ENCODE data around the gene CLIP3. TPM values are rescaled to one million over a fixed set of nuclear protein-coding genes. Genes with fewer than 3 reads are reported as not detected.
A peak's percentile ranks its signal among the peaks of the same experiment; 100 is the strongest.

CLIP3 gene
- total and polyA plus RNA-seq, 4 donors = 0.59 to 1.5 (median 0.80) TPM

DNA sequence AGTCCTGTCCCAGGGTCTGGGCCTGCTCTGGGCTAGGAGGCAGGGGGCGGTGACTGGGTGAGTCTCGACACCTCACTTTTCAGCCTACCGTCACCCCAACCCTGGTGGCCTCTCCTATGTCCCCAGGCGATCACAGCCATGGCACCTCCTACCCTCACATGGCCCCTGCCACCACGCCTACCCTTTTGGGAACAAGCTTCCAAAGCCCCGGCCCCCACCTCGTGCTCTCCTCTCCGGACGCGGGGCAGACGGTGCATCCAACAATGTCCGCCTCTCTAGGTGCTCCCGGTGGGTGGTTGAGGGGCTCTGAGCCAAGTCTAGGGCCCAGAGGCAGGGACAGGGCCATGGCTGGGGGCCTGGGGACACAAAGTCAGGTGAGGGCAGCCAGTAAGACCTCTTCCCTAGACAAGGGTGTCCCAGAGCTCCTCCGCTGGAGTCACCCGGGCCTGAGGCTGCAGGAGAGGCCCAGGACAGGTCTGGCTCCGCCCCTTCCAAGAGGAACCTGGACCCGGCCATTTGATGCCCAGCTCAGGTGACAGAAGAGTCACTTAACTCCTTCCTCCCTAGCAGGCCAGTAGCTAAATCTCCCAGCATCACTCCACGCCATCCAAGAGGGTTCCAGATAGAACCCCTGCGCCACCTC is 24.2 kb downstream of the CLIP3 start, which contains the start of gene SYNE4:
SYNE4 (minus strand) TSS at position 478 of the 643 bp plus-strand sequence; CDS start at position 346, 132 bp downstream.
- WGBS = 28% methylated on average over 19 of the region's 19 CpGs
- H3K27me3 ChIP-seq (ENCODE audit: control insufficient read depth in 4 of 4, insufficient read depth in 4 of 4, low read length in 3 of 4) = no peaks in the 10 kb centered on the region
- no peaks in the 10 kb centered on the region for H3K9me3 ChIP-seq (ENCODE audit: control insufficient read depth in 4 of 4, low read length in 3 of 4)
- H3K36me3 ChIP-seq (ENCODE audit: control insufficient read depth in 4 of 4, insufficient read depth in 3 of 4, low read depth in 1 of 4, low read length in 3 of 4) = peaks cover 0 to under 1% (median 0%) of the 10 kb centered on the region in 4 donors
- TF ChIP-seq RXRA (IDR thresholded peaks at IDR 0.05) (peak in 1 of 2 donors; percentile 33), RAD21 (IDR thresholded peaks at IDR 0.05) (no peak), SP1 (IDR thresholded peaks at IDR 0.05) (peak; percentile 65), FOXA2 (IDR thresholded peaks at IDR 0.05) (no peak), REST (IDR thresholded peaks at IDR 0.05) (peak; percentile 50), TAF1 (conservative IDR thresholded peaks at IDR 0.05) (no peak), HNF4G (IDR thresholded peaks at IDR 0.05) (no peak), YY1 (IDR thresholded peaks at IDR 0.05) (peak; percentile 84), HNF4A (conservative IDR thresholded peaks at IDR 0.05) (peak; percentile 61 to 65), JUND (IDR thresholded peaks at IDR 0.05) (peak in 1 of 2 donors; percentile 8)
- TF ChIP-seq, protein P1, sequence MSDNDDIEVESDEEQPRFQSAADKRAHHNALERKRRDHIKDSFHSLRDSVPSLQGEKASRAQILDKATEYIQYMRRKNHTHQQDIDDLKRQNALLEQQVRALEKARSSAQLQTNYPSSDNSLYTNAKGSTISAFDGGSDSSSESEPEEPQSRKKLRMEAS (IDR thresholded peaks at IDR 0.05) = peak; percentile 28
- peak; percentile 54 for DNase-seq (ENCODE audit: low spot score)
- H3K27ac ChIP-seq (ENCODE audit: low read depth in 1 of 2, low read length in 2 of 2) = peak within 1 kb of the TSS; percentile 10 to 69
- peak within 1 kb of the TSS; percentile 0 to 53 (median 44) for H3K4me3 ChIP-seq (ENCODE audit: low read depth in 1 of 3, low read length in 3 of 3)
- H3K4me1 ChIP-seq (ENCODE audit: control insufficient read depth in 4 of 4, insufficient read depth in 4 of 4, low read length in 3 of 4) = peaks cover 11 to 35% (median 25%) of the 10 kb centered on the region in 4 donors
- peak within 1 kb of the TSS in 1 of 2 donors; percentile 6 for H3K9ac ChIP-seq (ENCODE audit: low read depth in 1 of 2, low read length in 2 of 2)

DNA sequence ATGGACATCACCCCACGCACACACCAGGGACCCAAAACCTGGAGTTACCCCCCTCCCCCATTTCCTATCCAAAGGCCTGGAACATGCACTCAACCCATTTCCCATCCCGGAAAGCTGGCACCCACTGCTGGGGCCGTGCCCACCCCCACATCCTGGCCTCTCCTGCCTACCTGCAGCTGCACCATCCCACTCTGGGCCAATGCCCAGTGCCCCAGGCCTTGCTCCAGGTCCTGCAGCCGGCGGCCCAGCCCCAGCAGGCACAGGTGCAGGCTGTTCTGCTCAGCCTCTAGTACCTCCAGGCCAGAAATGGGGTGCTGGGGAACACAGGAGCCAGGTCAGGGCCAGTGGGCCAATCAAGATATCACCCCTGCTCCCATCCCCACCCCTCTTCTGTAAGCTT is 25.7 kb downstream of the CLIP3 start:
- no peaks in the 10 kb centered on the region for H3K9me3 ChIP-seq (ENCODE audit: control insufficient read depth in 4 of 4, low read length in 3 of 4)
- peak overlapping the region in 1 of 2 donors; percentile 2 for H3K27ac ChIP-seq (ENCODE audit: low read depth in 1 of 2, low read length in 2 of 2)
- H3K4me1 ChIP-seq (ENCODE audit: control insufficient read depth in 4 of 4, insufficient read depth in 4 of 4, low read length in 3 of 4) = peaks cover 8 to 29% (median 19%) of the 10 kb centered on the region in 4 donors
- H3K36me3 ChIP-seq (ENCODE audit: control insufficient read depth in 4 of 4, insufficient read depth in 3 of 4, low read depth in 1 of 4, low read length in 3 of 4) = peaks cover 0 to 6% (median 0%) of the 10 kb centered on the region in 4 donors
- no peak overlapping the region for H3K9ac ChIP-seq (ENCODE audit: low read depth in 1 of 2, low read length in 2 of 2)
- TF ChIP-seq ZBTB33 (IDR thresholded peaks at IDR 0.05) (no peak), HNF4G (IDR thresholded peaks at IDR 0.05) (no peak), ATF3 (IDR thresholded peaks at IDR 0.05) (no peak), GABPA (IDR thresholded peaks at IDR 0.05 in 1 of 2, conservative IDR thresholded peaks at IDR 0.05 in 1 of 2) (no peak), YY1 (IDR thresholded peaks at IDR 0.05) (no peak)
- DNase-seq (ENCODE audit: low spot score) = no peak
- H3K27me3 ChIP-seq (ENCODE audit: control insufficient read depth in 4 of 4, insufficient read depth in 4 of 4, low read length in 3 of 4) = no peaks in the 10 kb centered on the region
- H3K4me3 ChIP-seq (ENCODE audit: low read depth in 1 of 3, low read length in 3 of 3) = no peak overlapping the region
- 69% methylated on average over 5 of the region's 5 CpGs for WGBS

Measured in liver (tissue), 9 donors.